NCI-H187 (cell line): Measurements from ENCODE around the gene CDH22.

Experiments
- DNase-seq, 2 experiments: peaks; one replicate each; lab custom pipeline; 2025; lab: John Stamatoyannopoulos, UW

CDH22 gene

DNA sequence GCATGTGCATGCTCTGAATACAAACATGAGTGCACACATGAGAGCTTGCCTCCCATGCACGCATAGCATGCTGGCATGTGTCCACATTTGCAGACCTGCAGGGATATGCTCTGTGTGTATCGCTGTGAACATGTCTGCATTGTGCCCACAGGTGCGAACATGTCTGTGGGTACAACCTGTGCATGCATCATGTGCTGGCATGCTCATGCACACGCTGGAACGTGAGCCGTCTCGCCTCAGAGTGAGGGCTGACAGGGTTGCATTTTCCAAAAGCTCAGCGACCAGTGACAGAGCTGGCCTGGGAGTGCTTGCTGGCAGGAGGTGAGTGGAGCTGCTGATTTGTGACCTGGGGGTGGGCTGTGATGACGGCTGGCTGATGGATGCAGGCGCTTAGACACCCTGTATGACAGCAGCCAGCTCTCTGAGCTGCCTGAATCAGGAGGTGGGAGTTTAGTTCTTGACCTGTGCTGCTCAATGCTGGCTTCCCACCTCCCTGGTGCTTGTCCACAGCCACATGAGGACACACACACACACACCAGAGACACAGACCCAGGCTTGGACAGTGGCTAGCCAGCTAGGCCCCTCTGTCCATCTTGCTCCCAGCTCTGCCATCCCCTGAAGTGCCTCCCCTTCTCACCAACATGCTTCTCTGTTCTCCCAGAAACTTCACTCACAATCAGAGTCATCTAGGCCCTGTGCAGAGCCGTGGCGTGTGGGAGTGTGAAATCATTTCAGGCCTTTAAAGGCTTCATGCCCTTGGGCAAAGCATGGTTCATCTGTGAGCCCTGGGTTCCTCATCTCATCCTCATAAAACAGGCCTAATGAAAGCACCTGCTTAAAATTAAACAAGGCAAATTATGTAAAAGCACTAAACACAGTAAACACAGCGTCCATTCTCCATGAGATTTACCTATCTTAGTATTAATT, 138.8 kb downstream of the CDH22 start:
- DNase-seq: no peak

DNA sequence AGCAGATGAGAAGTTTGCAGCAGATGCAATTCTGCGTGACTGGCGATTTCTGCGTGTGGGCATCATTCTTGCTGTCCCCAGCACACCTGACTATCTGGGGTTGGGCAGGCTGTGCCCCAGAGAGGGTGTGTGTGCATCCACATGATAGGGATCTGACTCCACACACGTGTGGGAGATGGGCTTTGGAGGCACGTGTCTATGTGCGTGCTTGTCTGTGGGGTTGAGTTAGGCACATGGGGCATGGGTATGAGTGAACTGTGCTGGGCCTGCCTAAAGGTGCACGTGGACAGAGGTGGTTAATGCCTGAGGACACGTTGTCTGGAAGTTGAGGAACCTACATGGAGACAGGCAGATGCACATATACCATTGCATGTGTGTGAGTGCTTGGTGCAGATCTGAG, 139.9 kb downstream of the CDH22 start:
- no peak for DNase-seq

GRCh38 chr20:46167080-46167479, 141.2 kb downstream of the CDH22 start:
- no peak for DNase-seq

- DNase-seq: no peak
These were observed 144.0 kb downstream of the CDH22 start for GRCh38 chr20:46164254-46164653.

DNA sequence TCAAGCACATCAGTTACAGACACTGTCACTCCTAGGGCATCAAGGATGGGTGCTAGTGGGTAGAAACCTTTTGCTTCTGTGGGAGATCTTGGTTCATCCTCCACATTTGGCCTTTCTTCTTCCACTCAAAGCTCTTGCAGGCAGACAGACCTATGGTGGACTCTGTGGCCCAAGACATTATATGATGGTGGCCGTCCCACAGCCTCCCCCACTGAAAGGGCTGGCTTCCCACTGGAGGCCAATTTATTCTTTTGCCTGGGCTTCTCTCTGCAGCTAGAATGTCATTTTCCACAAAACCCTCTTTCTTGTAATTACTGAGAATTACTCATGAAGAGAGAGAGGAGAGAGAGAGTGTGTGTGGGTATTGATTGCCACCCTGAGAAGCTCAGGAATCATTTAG, 146.4 kb downstream of the CDH22 start:
- no peak for DNase-seq

GRCh38 chr20:46160661-46161060, 147.6 kb downstream of the CDH22 start:
- no peak for DNase-seq

DNA sequence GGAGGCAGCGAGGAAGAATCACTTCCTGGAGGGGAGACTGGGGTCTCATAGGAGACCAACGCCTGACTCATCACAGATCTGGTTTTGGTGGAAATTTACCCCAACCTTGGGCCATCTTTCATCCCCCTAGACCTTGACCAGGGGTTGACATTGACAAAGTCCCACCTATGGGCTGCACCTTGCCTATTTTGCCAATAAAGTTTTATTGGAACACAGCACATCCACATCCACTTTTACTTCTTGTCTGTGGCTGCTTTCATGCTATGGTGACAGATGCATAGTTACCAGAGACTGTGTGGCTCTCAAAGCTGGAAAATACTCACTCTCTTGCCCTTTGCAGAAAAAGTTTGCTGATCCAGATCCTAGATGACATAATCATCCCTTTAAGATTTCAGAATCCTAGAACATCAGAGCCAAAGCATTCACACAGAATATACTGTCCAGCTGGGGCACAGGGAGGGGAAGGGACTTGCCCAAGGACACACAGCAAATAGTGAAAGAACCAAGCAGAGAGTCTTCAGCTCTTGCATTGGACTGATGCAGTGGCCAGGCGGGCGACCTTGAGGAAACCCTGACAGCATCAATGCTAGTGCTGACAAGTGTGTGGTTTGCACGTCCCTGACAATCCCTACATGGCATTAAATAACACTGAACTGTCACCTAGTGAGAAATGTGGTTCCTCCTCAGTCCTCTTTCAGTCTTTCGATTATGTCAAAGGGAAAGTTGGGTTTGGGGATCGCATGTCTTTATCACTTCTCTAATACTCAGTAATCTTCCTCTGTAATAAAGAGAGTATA, 149.0 kb downstream of the CDH22 start:
- no peak for DNase-seq

DNA sequence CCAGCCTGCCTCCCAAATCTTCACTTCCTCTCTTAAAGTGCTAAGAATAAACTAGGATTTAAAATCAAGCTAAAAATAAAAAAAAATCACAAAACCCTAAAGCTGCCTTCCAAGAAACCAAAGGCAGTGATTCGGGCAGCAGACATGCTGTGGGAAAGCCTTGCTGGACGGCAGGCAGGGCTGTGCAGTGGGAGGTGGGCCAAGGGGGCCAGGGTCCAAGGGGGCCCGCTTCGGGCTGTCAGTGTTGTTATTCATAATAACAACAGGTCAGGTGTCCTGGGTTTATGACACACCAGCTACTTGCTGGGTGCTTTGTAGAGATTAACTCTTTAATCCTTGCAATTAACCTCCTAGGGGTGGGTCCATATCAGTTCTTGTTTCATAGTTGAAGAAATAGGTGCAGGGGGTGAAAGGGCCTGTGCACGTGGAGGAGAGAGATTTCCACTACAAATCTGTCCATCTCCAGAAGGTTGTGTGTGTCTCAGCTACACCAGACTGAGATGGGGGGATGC, 149.8 kb downstream of the CDH22 start:
- no peak for DNase-seq

- DNase-seq: no peak
These were observed 150.7 kb downstream of the CDH22 start for GRCh38 chr20:46157625-46158024.

DNA sequence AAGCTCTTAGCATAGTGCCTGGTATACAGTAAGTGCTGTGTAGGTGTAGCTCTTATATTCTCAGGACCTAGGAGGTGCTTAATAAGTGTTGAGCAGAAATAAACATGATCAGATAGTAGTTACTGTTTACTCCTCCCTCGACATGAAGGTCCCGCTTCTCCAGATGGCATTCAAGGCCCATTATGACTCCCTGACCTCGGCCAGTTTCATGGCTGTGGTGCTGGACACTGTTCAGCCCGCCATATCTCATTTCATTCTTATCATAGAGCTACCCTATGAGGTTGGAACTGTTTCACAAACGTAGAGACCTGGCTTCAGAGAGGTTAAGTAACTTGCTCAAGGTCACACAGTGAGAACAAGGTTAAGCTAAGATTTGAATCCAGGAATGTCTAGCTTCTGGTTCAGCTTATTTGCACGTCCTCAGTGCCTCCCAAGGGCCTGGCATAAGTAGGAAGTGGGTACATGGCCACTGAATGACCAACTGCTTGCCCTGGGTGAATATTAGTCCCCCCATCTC, 151.2 kb downstream of the CDH22 start:
- no peak for DNase-seq

- DNase-seq: no peak
These were observed 152.2 kb downstream of the CDH22 start for GRCh38 chr20:46156065-46156464.

- no peak for DNase-seq
These were observed 153.5 kb downstream of the CDH22 start for GRCh38 chr20:46154796-46155195.

DNA sequence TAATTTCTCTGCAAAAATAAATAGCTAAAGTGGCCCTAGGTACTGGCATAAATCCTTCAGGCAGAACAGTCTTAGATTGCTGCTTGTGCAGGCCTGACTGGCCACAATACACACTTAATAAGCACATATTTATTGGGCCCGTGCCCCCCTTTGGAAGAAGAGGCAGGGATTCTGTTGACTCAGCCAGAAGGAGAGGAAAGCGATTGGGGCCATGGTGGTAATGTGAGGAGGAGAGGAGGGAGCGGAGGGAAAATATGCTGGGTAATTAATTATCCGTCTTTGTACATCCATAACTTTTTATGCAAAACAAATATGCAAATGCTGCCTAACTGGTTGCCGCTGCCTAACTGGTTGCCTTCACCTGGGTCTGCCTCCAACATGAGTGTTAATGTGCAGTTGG, 154.0 kb downstream of the CDH22 start:
- DNase-seq: no peak

- DNase-seq: no peak
These were observed 155.3 kb downstream of the CDH22 start for GRCh38 chr20:46152824-46153586.

DNA sequence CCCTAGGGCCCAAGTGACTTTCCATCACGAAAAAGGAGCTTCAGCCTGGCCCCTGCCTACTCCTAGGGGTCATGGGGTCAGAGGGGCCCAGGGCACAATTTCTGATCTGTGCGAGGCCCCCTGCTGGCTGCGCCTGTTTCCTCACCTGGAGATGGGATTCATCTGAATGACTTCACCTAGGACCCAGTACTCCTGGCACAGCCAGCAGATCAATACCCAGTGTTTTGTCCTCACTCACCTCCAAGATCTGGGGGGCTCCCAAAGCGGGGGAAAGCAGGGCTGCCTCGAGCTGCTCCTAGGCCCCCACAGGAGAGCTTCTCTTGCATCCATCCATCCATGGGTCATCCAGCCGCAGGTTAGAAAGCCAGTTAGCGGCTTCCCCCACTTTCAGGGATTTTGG, 156.4 kb downstream of the CDH22 start:
- no peak for DNase-seq

GRCh38 chr20:46150943-46151342, 157.4 kb downstream of the CDH22 start:
- DNase-seq: no peak

GRCh38 chr20:46148313-46149208, 159.7 kb downstream of the CDH22 start:
- DNase-seq: no peak

DNA sequence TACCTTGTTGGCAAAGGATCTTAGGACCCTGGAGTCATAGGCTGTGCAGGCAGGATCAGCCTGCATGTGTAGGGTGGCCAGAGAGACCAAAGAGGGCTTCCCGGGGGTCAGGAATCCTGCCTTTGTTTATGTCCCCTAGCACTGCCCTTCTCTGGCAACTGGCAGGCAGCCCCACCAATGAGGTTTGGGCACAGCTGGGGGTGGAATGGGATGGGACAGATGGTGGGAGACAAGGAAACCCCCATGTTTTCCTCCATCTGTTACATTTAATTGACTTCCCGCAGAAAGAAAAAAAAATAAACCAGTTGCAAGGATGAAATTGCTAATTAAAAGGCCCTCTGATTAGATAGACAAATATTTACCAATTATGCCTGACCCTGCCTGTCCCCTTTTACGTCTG, 162.6 kb downstream of the CDH22 start:
- DNase-seq: no peak

DNA sequence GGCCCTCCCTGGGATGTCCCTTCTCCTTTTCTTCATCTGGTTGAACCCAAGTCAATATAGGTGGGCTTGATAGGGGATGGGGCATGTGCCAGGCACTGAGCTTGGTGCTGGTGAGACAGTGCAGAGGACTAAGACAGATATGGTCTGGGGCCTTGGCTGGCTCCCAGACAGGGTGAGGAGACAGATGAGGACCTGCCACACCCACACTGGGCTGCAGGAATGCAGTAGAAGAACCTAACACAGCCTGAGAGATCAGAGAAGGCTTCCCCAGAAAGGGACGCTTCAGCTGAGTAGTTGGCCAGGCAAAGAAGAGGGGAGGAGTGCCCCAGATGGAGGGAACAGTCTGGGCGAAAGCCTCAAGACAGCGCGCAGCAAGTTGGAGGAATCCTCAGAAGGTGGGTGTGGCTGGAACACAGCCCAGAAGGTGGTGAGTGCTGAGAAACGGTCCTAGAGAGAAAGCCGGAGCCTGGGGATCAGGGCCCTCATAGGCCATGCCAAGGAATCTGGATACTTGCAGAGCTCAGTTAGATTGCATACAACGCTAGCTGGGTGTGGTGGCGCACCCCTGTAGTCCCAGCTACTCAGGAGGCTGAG, 163.8 kb downstream of the CDH22 start:
- no peak for DNase-seq

DNA sequence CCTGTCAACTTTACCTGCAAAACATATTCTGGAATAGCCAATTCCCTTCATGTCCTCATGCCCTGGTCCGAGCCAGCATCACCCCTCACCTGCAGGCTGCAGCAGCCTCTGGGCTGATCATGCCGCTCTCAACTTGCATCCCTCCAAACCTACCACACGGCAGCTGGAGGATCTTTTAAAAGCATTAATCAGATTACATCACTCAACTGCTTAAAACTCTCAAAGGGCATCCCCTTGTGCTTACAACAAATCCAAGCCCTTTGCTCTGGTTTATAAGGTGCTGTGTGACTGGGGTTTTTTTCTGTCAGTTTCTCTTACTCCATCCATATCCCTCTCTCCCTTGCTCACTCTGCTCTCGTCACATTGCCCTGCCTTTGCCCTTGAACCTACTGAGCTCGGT, 166.2 kb downstream of the CDH22 start:
- peak in 1 of 2 experiments; percentile 17 for DNase-seq
